NCI-H2227 (cell line): Measurements from ENCODE around the gene OTULIN.

Source experiments
- DNase-seq: peaks from one replicate; lab custom pipeline; 2025; ENCODE audit not compliant: unreplicated experiment; lab: John Stamatoyannopoulos, UW

The OTULIN gene

DNA sequence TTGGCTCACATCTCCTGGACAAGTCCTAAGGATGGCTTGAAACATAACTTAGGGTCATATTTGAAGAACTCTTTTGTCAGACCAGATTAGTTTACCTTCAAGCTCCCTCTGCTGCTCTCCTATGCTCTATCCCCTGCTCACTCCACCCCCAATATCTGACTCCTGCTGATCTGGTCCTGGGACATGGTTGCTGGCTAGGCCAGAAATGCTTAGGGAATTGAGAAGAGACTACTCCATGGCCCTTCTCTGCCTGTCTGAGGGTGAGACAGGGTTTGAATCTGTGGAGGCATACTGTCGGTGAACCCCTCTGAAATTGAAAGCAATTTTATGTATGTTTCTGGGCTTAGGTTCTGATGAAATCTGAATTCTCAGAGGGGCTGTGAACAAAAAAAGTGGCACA is 3.3 kb downstream of the OTULIN start:
- no peak for DNase-seq

DNA sequence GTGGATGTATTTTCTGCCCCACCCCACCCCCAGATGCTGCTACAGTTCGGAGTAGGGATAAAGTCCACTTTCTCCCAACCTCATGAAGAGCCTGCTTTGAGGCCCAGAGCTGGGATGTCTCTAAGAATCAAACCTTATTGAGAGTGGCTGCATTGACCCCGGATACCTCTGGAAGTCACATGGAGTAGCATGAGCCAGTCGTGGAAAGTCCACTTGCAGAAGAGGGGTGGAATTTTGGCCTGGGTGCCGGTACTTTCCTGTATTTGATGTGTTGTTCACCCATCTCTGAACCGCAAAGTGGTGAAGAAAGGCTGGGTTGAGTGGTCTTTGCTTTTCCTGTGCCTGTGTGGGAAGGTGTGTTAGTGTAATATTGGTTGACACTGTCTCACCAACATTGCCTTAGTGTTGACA is 3.7 kb downstream of the OTULIN start:
- no peak for DNase-seq

DNA sequence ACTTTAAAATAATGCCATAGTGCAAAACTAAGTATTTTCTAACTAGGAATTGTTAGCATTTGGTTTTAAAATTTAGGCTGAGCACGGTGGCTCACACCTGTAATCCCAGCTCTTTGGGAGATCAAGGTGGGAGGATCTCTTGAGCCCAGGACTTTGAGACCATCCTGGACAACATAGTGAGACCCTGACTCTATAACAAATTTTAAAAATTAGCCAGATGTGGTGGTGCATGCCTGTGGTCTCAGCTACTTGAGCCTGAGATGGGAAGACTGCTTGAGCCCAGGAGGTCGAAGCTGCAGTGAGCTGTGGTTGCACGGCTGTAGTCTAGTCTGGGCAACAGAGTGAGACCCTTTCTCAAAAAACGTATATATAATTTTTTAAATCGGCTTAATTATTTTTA is 4.9 kb downstream of the OTULIN start:
- DNase-seq: no peak

DNA sequence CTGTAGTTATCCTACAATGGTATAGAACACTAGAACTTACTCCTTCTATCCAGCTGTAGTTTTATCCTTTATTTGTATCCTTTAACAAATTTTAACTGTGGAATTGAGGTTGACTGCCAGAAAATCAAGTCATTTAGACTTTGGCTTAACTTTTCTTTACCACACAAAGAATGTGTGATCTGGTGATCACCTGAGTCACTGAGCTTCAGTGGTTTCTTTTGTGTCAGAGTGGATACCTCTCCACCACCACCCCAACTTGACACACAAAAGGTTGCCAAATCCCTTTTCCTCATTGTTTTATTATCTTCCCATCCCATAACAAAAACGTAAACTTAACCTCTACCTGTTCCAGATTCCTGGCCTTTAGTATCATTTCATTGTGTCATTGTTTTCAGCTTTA is 5.5 kb downstream of the OTULIN start:
- DNase-seq: no peak

DNA sequence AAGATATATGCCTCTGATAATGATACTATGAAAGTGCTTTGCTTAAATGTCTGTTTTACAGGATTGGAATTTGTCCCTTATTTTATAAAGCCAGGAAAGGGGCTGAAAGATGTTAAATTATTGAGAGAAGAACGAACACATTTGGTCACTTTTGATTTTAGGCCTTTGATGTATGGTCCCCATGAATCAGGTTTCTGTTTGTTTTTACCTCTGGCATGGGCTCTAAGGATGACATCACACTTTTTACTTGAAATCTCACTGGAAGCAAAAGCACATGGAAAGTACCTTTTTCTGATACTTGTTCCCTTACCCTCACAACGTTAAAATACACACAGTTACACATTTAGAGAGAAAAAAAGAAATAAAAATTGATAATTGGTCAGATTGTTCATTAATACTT is 6.9 kb downstream of the OTULIN start:
- no peak for DNase-seq

DNA sequence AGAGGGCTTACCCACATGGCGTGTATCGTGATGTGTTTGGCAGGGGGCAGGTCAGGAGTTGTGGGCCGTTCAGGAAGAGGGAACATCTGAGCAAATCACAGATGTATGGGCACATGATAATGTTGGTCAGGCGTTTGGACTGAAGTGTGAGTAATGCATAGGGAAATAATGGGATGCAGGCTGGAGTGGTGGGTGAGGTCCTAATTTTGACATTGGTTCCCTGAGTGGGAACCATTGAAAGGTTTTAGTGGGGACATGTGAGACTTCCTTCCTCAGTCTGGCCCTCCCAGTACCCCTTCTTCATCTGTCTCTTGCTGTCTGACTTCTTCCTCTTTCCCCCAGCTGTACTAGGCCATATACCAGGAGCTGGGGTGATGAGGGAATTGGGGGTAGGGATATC is 7.6 kb downstream of the OTULIN start:
- no peak for DNase-seq

DNA sequence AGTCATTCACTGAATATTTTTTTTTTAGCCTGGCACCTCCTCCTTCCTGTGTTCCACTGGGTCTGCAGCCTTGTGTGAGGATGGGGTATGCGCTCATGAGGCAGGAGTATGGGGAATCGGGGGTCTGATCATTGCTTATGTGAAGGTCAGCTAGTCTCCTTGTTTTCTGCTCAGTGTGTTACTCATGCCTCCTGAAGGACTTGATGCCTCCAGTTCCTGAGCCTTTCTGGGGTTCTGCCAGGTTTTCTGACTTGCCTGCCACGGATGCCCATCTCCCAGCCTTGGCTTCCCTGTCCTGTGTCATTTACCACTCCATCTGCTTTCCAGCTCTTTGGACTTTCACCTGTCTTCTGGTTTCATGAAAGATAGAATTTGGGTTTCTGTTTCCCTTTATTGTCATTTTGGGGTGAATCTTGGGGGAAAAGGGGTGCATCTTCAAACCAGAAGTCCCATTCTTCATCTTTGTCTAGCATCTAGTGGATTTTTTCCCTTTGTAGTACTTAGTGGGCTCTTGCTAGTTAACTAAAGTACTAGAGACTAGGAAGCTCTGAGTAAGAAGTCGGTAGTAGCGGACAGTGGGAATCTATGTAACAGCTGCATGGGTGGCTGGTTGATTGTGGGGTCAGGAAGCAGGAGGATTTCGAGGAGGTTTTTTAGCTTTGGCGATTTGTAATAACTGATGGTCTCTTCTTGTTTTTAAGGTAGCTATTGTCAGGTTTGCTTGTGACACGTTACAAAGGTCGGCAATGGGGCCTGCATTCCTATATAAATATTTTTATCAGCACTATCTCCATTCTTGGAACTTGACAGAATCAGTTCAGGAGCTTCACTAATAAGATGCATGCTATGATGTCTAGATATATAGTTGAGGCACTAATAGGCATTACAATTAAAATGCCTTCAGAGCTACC is 8.2 kb downstream of the OTULIN start:
- DNase-seq: no peak

DNA sequence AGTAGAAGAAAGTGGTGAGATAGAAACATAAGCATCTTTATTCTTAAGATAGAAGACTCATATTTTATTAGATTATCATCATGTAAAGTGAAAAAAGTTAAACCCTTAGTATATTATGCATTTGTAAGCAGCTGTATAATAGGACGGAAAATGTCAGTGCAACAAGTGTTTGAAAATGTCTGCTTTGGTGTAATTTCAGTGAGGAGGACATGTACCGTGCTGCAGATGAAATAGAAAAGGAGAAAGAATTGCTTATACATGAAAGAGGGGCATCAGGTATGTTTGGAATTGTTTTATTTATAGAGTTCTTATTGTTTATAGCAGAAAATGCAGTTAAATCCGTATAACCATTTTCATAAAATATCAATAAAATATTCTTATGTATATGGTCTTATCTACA is 8.9 kb downstream of the OTULIN start:
- no peak for DNase-seq

DNA sequence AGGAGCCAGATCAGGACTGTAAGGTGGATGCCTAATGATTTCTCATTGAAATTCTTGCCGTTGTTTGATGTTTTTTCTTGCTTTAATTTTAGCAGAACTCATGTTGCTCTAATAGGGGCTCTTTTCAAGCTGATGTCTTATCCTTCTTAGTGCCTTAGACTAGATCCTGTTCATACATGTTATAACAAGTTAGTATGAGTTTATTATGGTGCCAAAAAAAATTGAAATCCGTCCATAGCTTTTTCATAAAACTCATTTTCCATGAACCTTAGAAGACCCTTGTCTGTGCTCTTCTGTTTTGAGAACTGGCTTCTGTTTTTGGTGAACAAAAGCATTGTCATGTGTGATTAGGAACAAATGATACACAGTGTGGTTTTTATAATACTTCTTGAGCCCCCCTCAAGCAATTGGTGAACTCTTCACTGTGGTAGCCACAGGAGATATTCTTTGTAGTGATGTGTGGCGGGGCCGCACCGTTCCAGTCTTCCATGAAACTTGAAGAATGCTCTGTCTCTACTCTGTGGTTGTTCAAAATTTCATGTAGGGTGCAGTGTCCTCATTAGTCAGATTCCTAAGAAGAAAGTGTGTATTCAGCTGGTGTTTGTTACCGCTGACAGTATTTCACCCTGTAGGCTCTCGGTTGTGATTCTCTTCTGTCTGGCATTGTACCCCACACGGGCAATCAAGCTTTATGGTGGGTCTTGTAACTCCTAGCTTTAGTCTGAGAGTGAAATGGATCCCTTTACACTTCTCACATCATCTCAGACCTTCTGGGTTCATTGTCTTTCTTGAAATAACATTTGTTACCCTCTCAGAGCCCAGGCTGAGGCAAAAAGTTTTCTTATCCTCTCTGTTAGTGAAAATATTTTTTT is 10.7 kb downstream of the OTULIN start:
- DNase-seq: no peak

DNA sequence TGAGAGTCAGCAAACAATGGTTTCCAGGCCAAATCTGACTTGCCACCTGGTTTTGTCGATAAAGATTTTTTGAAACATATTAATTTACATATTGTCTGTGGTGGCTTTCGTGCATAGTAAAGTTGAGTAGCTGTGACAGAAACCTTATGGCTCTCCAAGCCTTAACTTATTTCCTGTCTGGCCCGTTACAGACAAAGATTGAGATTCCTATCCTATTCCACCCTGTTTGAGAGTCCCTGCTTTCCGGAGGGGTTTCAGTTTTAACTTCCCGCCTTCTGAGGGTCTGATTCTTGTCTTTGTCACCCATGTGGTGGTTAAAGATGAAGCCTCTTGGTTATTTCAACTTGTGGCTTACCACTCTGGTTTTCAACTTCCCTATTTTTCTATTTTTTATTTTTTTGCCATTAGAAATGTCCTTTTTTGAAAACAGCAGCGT is 11.4 kb downstream of the OTULIN start:
- DNase-seq: no peak

DNA sequence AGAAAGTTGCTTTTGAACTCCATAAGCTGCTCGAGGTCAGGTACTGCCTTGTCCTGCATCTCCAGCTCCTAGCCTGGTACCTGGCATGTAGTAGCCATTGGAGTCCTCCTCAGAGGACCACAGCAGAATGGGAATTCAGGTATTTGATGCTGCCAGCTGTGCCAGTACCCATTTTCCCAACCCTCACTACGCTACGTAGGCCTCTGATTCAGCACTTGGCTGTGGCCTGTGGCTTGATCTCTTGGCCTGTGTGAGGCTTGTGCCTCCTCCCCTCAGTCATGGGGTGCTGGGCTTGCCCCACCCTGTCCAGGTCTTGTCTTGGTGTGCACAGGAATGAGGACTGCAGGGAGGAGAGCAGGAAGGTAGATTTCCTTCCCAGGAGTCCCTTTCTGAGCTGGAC is 11.8 kb downstream of the OTULIN start:
- DNase-seq: no peak

DNA sequence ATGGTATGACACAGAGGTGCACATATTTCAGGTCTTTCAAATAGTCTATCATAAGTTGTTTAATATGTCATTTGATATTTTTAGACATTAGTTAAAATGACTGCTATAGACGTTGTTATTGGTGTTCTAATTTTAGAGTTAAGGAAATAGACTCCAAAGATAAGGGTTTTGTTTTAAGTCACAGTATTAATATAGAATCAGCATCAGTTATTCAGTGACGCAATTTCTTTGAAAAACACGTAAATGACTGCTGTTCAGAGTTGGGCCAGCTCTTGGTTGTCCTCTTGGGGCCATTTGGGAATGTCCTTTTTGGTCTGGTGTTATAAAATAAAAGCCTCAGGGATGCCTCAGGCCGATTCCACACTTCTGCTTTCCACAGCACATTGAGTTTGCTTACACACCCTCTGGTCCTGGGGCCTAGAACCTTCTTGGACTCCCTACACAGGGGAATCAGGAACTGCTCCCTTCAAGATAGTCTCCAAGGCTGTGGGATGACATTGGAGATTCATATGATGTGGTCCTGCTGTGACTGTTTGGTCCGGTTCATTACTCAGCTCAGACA is 14.3 kb downstream of the OTULIN start:
- DNase-seq: no peak

DNA sequence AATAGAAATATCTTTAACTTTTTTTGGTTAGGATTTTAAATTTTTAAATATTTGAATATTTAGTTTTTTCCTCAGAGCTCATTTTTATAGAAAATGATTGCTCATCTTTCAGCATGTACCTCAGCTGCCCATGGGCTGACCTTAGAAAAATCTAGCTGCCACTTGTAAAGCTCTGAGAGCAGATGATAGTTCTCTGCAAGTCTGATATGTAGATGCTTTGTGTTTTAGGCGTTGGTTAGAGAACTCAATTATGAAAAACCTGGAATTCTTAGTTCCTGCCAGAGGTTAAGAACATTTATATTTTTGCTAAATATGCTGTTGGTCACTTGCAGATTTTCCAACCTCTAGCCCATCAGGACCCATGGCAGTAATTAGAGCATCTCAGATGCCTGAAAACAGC is 15.1 kb downstream of the OTULIN start:
- no peak for DNase-seq

DNA sequence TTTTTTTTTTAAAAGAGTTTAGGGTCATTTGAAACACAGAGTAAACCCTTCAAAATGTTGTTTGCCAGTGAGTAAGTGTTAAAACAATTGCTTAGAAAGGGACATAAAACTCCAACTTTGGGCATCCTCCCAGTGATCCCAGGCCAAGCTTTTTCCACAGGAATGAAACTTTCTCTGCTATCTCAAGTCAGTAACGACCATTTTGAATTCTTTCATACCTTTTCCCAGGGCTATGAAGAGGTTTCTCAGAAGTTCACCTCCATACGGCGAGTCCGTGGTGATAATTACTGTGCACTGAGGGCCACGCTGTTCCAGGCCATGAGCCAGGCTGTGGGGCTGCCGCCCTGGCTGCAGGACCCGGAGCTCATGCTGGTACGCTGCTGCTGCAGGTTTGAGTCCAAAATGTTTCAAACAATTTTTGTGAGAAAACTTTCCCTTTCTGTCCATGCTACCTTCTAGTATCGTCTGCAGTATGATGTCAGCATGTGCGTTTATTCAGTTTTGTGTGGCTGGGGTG is 16.8 kb downstream of the OTULIN start:
- no peak for DNase-seq

DNA sequence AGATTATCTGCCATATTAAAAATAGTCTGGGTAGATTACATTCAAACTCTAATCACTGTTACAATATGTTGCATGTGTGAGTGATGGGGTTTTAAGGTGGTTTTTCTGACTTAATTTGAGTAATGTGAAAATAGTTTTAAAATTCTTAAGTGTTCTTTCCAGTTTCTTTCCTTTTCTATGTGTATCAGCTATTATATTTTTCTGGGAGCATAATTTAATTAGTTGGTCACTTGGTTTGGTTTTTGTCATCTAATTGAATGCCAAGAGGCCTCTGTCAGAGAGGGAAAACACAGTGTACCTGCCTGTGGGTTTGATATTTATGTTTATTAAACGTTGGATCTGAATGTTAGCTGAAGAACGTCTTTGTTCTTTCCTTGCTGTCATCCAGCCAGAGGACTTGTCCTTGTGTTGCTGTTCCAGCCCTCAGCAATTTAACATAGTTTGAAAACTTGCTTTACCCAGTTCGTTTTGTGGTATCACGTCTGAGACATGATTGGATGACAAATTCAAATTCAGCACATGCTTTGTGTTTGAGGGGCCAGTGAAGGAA is 19.5 kb downstream of the OTULIN start:
- DNase-seq: no peak

DNA sequence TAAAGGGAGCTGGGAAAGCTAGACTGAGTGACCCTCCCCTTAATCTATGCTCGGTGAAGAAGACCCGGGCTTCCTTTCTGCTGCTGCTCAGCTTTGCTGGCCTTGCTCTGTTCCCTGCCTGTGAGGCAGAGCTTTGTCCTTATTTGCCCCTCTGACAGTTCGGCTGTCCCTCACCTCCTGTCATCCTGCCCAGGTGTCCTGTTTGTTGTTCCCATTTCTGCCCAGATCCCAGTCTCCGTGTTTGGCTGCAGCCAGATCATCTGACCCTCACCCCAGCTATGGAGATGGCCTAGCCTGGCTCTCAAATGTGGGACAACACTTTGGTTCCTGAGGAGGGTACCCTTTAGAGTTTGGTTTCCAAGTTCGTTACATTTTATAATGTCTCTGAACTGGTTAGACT is 20.2 kb downstream of the OTULIN start:
- no peak for DNase-seq

DNA sequence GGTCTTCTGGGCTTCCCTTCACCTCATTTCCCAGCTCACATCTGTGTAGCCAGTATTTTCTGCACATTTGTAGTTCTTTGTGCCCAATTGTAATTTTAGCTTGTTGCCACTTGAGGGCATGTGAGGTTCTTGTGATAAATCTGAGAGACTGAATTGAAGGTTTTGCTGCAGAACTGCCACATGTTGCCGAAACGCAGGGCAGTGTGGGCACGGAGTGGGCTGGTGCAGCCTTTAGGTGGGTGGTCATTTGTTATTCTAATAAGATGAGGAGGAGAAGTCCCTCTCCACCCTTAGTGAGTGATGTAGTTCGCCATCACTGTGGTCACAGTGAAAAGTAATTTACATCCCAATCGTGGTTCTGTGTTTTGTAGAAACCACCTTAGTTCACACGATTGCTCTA is 21.2 kb downstream of the OTULIN start:
- DNase-seq: peak; percentile 72

DNA sequence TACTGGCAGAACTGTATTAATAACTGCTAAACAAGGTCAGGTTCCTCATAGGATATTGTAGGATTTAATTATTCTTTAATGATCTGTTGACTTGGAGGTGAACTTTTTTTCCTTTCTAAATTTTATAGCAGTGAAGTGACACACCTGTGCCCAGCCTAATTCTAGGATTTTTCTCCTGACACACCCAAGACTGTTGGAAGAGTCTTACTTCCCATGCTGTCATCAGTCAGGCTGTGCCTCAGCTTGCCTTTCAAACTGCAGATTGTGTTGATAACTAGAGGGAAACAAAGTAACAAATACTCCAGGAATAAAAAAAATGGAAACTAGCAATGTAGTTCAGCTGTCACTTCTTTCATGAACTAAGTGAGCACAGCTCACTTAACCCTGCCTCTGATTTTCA is 22.0 kb downstream of the OTULIN start:
- no peak for DNase-seq

DNA sequence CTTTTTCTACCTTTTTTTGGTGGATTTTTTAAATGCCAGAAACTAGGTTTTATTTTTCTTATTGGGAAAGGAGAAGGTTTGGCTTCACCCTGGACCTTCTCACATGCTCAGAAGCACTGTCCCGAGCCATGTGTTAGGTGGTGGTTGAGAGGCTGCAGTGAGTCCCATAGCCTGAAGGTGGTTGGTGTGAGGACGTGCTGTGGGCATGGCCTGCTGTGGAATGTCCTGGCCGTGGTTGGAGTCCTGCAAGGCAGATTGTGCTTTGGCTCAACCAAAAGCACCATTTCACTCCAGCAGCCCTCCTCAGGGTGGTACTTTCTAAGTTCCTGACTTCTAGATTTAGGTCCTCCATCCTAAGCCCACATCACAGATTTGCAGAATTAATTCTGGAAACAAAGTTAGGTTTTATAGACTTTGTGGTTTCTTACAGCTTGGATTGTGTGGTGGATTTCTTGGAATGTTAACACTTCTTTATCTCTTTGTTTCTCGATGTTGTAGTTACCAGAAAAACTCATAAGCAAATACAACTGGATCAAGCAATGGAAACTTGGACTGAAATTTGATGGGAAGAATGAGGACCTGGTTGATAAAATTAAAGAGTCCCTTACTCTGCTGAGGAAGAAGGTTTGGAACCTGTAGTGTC is 22.6 kb downstream of the OTULIN start:
- no peak for DNase-seq

DNA sequence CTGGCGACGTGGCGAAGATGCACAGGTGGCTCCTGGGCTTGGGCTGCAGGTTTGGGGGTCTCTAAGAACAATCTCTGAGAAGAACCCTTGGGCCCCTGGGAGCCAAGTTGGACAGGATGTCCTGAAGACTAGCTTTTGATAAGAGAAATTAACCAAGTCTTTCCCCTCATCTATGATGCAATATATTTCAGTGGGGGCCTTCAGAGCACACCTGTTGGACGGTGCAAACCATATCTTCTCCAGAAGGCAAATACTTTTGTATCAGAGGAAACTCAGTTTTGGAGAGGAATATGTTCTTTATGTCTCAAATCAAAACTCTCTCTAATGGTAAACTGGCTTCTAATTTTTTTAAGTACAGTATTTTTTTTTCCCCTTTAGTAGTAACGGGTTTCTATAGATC is 28.6 kb downstream of the OTULIN start:
- DNase-seq: no peak

DNA sequence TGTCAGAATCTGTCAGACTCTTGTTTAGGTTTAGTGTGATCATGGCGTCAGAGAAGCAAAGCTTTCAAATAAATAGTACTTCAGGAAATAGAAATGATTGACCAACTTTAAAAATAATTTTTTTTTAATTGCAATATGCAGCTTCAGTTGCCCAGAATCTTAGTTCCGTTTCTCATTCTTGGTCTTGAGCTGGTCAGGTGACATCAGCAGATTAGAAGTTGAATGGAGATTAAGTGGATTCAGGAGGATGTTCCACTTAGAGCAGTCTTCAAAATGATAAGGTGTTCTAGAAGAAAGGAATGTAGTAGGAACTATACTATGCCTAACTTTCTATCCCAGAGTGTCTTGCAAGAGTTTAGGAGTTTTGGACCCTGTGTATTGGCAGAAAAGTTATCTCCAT is 30.6 kb downstream of the OTULIN start:
- no peak for DNase-seq
